ENCODE results near the gene ELOVL3. TPM values are rescaled to one million over a fixed set of nuclear protein-coding genes. Genes with fewer than 3 reads are reported as not detected.

The ELOVL3 gene
- total and polyA plus RNA-seq, 2 of the 13 experiments (the other 11 are each of a cell fraction or from before 2014, with no cell fraction given), result 0.58 to 0.69 TPM

GRCh38 chr10:102229810-102230263 lies 3.7 kb downstream of the ELOVL3 start (continued):
- TF ChIP-seq ZNF530 (CRISPR knock-in tag; IDR thresholded peaks at IDR 0.05; ENCODE audit: low read depth) (no peak), ELF3 (CRISPR knock-in tag; IDR thresholded peaks at IDR 0.05) (peak; percentile 90), ZNF224 (CRISPR knock-in tag; IDR thresholded peaks at IDR 0.05) (peak; percentile 74; the same call in 1 of the 2 replicates), KIAA2018 (CRISPR knock-in tag; IDR thresholded peaks at IDR 0.05; ENCODE audit: borderline replicate concordance) (no peak), ISX (CRISPR knock-in tag; conservative IDR thresholded peaks at IDR 0.05) (no peak), ZBTB46 (CRISPR knock-in tag; IDR thresholded peaks at IDR 0.05; ENCODE audit: borderline replicate concordance) (no peak), ZNF501 (CRISPR knock-in tag; IDR thresholded peaks at IDR 0.05) (peak; percentile 54), ZSCAN12 (CRISPR knock-in tag; IDR thresholded peaks at IDR 0.05) (no peak), ZNF546 (CRISPR knock-in tag; conservative IDR thresholded peaks at IDR 0.05) (peak; percentile 82; the same call in 1 of the 2 replicates), ZNF333 (CRISPR knock-in tag; IDR thresholded peaks at IDR 0.05; ENCODE audit: borderline replicate concordance) (no peak), ETS1 (CRISPR knock-in tag; IDR thresholded peaks at IDR 0.05) (no peak)
- TF ChIP-seq, protein P1, sequence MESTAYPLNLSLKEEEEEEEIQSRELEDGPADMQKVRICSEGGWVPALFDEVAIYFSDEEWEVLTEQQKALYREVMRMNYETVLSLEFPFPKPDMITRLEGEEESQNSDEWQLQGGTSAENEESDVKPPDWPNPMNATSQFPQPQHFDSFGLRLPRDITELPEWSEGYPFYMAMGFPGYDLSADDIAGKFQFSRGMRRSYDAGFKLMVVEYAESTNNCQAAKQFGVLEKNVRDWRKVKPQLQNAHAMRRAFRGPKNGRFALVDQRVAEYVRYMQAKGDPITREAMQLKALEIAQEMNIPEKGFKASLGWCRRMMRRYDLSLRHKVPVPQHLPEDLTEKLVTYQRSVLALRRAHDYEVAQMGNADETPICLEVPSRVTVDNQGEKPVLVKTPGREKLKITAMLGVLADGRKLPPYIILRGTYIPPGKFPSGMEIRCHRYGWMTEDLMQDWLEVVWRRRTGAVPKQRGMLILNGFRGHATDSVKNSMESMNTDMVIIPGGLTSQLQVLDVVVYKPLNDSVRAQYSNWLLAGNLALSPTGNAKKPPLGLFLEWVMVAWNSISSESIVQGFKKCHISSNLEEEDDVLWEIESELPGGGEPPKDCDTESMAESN (CRISPR knock-in tag; conservative IDR thresholded peaks at IDR 0.05), result no peak
- TF ChIP-seq, protein P2, sequence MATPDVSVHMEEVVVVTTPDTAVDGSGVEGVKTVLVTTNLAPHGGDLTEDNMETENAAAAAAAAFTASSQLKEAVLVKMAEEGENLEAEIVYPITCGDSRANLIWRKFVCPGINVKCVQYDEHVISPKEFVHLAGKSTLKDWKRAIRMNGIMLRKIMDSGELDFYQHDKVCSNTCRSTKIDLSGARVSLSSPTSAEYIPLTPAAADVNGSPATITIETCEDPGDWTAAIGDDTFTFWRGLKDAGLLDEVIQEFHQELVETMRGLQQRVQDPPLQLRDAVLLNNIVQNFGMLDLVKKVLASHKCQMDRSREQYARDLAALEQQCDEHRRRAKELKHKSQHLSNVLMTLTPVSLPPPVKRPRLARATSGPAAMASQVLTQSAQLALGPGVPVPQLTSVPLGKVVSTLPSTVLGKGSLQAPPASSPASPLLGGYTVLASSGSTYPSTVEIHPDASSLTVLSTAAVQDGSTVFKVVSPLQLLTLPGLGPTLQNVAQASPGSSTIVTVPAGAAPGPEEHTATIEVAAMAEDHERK (CRISPR knock-in tag; IDR thresholded peaks at IDR 0.05; ENCODE audit: low read depth), result no peak
- TF ChIP-seq, protein P3, sequence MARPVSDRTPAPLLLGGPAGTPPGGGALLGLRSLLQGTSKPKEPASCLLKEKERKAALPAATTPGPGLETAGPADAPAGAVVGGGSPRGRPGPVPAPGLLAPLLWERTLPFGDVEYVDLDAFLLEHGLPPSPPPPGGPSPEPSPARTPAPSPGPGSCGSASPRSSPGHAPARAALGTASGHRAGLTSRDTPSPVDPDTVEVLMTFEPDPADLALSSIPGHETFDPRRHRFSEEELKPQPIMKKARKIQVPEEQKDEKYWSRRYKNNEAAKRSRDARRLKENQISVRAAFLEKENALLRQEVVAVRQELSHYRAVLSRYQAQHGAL (CRISPR knock-in tag; IDR thresholded peaks at IDR 0.05; ENCODE audit: not compliant biosample characterization), result no peak

Data from HepG2 (cell line).